Upper lobe of right lung (tissue), 1 donor: ENCODE data around the gene CHMP1B. TPM values are rescaled to one million over a fixed set of nuclear protein-coding genes. Genes with fewer than 3 reads are reported as not detected.

Experiments
- ATAC-seq: fragments of 200-7000 bp; cut with Tn5 transposase; one replicate; pipeline ENCODE4 v1.9.1; 2020; ENCODE audit warnings: mild to moderate bottlenecking, moderate library complexity
- DNase-seq: peaks from one replicate; pipeline ENCODE4 v3.0.0-alpha.2; 2020
- H3K27ac ChIP-seq: fragments of 200-600 bp; one replicate; pipeline ENCODE4 v1.8.0; 2022
- H3K27me3 ChIP-seq: fragments of 200-600 bp; one replicate; pipeline ENCODE4 v1.8.0; 2022; ENCODE audit warnings: mild to moderate bottlenecking
- H3K36me3 ChIP-seq: fragments of 200-600 bp; one replicate; pipeline ENCODE4 v1.8.0; 2022
- H3K4me1 ChIP-seq: fragments of 200-600 bp; one replicate; pipeline ENCODE4 v1.8.0; 2022
- H3K4me3 ChIP-seq: fragments of 200-600 bp; one replicate; pipeline ENCODE4 v1.8.0; 2022; ENCODE audit warnings: mild to moderate bottlenecking
- H3K9me3 ChIP-seq: fragments of 200-600 bp; one replicate; pipeline ENCODE4 v1.8.0; 2022
- intact Hi-C: fragments of 100-400 bp; cut with DNase I; formaldehyde crosslinking; loops from one replicate; pipeline ENCODE4 v1.11.0; 2022
- total RNA-seq: library from RNA; stranded (reverse); fragmentation: NEBNext Ultra II Directional; extraction: Animal tissue kit (Norgen Biotek cat#: 25700); gene quantifications from one replicate; pipeline ENCODE4 v1.2.1, GENCODE V29; 2021
- TF ChIP-seq, protein P1 (sequence below): fragments of 200-600 bp; IDR thresholded peaks from one replicate; pipeline ENCODE4 v1.8.0; 2022; ENCODE audit warnings: antibody characterized with exemption
- donor health status: DM: no; HTN: yes; CAD: no; lungs with severe emphysema.

CHMP1B gene
- total RNA-seq, 1 donor from 2014 or later, result 42.6 TPM

DNA sequence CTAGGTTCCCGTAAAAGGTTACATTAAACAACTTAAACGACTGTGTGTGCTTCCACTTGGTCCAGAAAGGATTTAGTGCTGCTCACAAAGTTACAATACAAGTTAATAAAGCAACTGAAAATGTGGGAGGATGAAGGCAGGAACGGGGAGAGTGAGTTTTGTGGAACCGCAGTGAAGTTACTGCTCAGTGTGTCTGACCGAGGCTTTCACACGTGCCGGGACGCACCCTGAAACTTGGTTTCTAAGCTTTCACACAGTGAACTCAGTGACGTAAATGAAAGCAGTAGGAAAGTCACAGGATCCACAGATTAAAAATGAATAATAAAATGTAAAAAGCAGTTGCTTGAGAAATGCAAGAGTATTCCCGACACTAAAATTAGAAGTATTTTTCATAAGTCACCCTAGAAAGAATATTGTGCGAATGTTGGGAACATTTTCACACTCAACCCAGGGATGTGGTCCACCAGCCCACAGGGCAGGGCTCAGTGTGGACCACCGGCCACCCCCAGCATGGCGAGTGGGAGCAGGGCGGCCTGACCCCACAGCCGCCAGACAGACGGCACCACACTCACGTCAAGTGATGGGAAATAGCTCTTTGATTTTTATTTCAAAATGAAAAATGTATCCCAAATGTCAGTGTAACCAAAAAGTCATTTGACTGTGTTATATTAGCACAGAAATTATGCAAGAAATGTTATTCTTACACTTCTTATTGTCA lies 32.6 kb upstream of the CHMP1B start:
- Histone ChIP-seq H3K27ac (no peak overlapping the region), H3K9me3 (no peaks in the 10 kb centered on the region), H3K27me3 (no peaks in the 10 kb centered on the region), H3K4me1 (no peaks in the 10 kb centered on the region), H3K36me3 (no peaks in the 10 kb centered on the region), H3K4me3 (no peak overlapping the region)
- DNase-seq (no peak), ATAC-seq (no peak)
- TF ChIP-seq, protein P1, sequence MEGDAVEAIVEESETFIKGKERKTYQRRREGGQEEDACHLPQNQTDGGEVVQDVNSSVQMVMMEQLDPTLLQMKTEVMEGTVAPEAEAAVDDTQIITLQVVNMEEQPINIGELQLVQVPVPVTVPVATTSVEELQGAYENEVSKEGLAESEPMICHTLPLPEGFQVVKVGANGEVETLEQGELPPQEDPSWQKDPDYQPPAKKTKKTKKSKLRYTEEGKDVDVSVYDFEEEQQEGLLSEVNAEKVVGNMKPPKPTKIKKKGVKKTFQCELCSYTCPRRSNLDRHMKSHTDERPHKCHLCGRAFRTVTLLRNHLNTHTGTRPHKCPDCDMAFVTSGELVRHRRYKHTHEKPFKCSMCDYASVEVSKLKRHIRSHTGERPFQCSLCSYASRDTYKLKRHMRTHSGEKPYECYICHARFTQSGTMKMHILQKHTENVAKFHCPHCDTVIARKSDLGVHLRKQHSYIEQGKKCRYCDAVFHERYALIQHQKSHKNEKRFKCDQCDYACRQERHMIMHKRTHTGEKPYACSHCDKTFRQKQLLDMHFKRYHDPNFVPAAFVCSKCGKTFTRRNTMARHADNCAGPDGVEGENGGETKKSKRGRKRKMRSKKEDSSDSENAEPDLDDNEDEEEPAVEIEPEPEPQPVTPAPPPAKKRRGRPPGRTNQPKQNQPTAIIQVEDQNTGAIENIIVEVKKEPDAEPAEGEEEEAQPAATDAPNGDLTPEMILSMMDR, result no peak
- intact Hi-C loops, result no loop called here

DNA sequence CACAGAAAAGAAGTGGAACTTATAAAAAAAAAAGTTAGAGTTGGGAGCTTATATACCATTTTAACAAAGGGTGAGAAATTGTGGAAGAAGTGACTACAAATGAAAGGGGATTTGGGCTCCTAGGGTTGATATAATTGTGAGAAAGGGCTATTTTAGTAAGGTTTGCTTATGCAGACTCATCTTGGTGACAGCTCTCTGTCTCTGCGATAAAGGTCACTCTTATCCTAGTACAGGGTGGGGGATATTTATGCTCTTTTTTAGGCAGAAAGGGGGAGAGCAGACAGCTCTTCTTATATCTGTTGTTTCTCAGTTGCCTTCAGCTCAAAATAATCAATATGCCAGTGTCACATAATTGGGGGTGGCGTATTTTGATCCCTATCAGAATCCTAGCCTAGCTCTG lies 31.3 kb upstream of the CHMP1B start:
- H3K4me3 ChIP-seq, result no peak overlapping the region
- no peaks in the 10 kb centered on the region for H3K4me1 ChIP-seq
- H3K9me3 ChIP-seq, result no peaks in the 10 kb centered on the region
- ATAC-seq (no peak), DNase-seq (no peak)
- TF ChIP-seq, protein P1, result no peak
- H3K27ac ChIP-seq, result no peak overlapping the region
- no peaks in the 10 kb centered on the region for H3K27me3 ChIP-seq
- H3K36me3 ChIP-seq, result no peaks in the 10 kb centered on the region
- intact Hi-C loops, result no loop called here

DNA sequence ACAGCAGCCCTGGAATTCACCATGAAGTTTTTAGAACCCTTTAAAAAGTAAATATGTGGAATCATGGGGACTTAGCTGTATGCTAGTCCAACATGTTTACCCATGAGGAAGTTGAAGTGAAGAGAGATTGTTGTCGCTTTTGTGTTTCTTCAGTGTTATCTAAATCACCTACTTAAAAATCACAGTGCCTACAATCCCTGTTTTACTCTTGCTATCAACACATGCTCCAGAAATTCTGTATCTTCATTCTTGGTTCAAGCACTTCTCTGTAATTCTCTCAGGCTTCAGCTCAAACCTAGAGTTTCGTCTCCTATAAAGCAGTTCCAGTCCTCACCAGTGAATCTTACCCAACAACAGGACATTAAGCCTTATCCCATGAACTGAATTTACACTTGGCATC lies 30.5 kb upstream of the CHMP1B start:
- Histone ChIP-seq H3K4me1 (no peaks in the 10 kb centered on the region), H3K9me3 (no peaks in the 10 kb centered on the region), H3K4me3 (no peak overlapping the region), H3K36me3 (no peaks in the 10 kb centered on the region), H3K27me3 (no peaks in the 10 kb centered on the region), H3K27ac (no peak overlapping the region)
- TF ChIP-seq, protein P1, result no peak
- DNase-seq (no peak), ATAC-seq (no peak)
- intact Hi-C loops, result no loop called here

DNA sequence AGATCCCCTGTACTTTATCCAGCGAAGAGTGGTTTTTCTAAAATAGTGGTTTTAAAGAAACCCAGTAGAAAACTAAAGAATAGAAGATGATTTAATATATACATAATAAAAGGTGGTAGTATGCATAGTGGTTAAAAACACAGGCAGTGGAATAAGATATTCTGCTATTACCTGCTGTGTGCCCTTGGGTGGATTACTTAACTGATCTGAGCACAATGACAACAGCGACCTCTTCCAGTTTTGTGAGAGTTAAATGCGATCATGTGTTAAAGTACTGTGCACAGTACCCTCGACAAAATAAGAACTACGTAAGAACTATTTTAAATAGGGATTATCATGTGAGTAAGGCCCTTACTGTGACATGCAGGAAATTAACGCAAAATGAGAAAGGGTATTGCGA lies 30.0 kb upstream of the CHMP1B start:
- intact Hi-C loops, result no loop called here

DNA sequence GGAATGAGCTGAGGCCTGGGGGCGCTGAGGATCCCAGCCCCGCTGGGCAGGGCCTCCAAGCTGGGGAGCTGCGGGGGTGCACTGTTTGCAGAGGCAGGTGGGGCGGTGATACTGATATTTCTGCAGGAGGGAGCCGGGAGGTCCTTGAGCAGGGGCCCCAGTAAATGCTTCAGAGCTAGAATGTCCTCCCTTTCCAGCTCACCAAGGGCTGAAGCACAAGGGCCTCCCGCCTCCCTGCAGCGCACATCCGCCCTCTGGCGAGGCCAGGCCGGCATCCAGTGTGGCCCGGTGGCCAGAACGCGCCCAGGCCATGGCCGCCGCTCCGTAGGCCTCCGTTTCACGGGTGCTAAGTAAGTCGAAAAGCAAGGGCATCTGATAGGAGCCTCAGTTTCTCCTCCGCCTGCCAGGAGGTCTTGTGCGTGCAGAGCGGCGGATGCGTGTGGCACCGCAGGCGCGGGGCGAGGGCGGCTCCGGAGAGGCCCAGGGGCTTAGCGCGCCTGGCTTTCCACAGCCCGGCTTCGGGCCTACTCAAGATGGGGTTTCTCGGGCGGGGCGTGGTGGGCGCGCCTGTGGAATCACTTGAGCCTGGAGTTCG lies 29.5 kb upstream of the CHMP1B start:
- no peak overlapping the region for H3K27ac ChIP-seq
- H3K4me1 ChIP-seq, result no peaks in the 10 kb centered on the region
- intact Hi-C loops, result no loop called here
- H3K27me3 ChIP-seq, result no peaks in the 10 kb centered on the region
- H3K36me3 ChIP-seq, result no peaks in the 10 kb centered on the region
- H3K4me3 ChIP-seq, result no peak overlapping the region
- ATAC-seq (no peak), DNase-seq (no peak)
- H3K9me3 ChIP-seq, result no peaks in the 10 kb centered on the region
- TF ChIP-seq, protein P1, result no peak

More for the DNA sequence above, 30.0 kb upstream of the CHMP1B start:
- TF ChIP-seq, protein P1, result no peak
- Histone ChIP-seq H3K36me3 (no peaks in the 10 kb centered on the region), H3K9me3 (no peaks in the 10 kb centered on the region), H3K4me1 (no peaks in the 10 kb centered on the region), H3K4me3 (no peak overlapping the region), H3K27ac (no peak overlapping the region), H3K27me3 (no peaks in the 10 kb centered on the region)
- DNase-seq (no peak), ATAC-seq (no peak)
